ENCODE results near the gene FBN1.

DNA sequence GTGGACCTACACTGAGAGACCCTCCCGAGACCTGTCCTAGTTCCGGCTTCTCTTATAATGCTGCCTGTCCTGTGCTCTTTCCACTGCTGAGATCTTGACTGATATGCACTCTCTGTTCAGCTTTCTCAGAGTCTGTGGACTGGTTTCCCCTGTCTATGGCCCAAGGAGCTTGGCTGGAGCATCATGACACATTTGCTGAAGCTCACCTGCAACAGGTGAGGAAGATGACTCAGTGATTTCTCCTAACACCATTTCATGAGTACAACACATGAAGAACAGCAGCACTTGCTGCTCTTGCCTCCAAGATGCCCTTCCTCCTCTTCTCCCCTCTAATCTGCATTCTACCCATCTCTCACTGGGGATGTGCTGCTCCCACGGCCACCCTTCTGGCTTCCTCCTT, 222.2 kb downstream of the FBN1 start:
- TF ChIP-seq POLR2A (IDR thresholded peaks at IDR 0.05; ENCODE audit: low read depth, low read length) (no peak), EZH2 (IDR thresholded peaks at IDR 0.05; ENCODE audit: borderline replicate concordance, low read depth, low read length, severe bottlenecking) (no peak), MYC (IDR thresholded peaks at IDR 0.05; ENCODE audit: low read depth, low read length) (no peak), POLR2AphosphoS5 (IDR thresholded peaks at IDR 0.05; ENCODE audit: insufficient read depth, low read depth, low read length) (no peak), JUN (IDR thresholded peaks at IDR 0.05; ENCODE audit: borderline replicate concordance, insufficient read depth, insufficient read length, low read depth) (no peak)
- TF ChIP-seq, protein P1, sequence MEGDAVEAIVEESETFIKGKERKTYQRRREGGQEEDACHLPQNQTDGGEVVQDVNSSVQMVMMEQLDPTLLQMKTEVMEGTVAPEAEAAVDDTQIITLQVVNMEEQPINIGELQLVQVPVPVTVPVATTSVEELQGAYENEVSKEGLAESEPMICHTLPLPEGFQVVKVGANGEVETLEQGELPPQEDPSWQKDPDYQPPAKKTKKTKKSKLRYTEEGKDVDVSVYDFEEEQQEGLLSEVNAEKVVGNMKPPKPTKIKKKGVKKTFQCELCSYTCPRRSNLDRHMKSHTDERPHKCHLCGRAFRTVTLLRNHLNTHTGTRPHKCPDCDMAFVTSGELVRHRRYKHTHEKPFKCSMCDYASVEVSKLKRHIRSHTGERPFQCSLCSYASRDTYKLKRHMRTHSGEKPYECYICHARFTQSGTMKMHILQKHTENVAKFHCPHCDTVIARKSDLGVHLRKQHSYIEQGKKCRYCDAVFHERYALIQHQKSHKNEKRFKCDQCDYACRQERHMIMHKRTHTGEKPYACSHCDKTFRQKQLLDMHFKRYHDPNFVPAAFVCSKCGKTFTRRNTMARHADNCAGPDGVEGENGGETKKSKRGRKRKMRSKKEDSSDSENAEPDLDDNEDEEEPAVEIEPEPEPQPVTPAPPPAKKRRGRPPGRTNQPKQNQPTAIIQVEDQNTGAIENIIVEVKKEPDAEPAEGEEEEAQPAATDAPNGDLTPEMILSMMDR (IDR thresholded peaks at IDR 0.05; ENCODE audit: extremely low read depth in 1 of 2, insufficient read depth in 1 of 2, low read depth in 1 of 2, low read length in 2 of 2) = no peak
- TF ChIP-seq, protein P2, sequence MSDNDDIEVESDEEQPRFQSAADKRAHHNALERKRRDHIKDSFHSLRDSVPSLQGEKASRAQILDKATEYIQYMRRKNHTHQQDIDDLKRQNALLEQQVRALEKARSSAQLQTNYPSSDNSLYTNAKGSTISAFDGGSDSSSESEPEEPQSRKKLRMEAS (IDR thresholded peaks at IDR 0.05; ENCODE audit: insufficient read depth, insufficient read length) = no peak

Data from endothelial cell of umbilical vein (primary cell).